Skin of body (tissue), 2 donors: Measurements from ENCODE around the gene NPR3. TPM values are rescaled to one million over a fixed set of nuclear protein-coding genes. Genes with fewer than 3 reads are reported as not detected.
A peak's percentile ranks its signal among the peaks of the same experiment; 100 is the strongest.

Experiments used
- DNase-seq: peaks from one replicate; lab custom pipeline; 2025; lab: John Stamatoyannopoulos, UW
- total RNA-seq: library from RNA; depleted of rRNA; stranded (reverse); fragments of >200 nt; gene quantifications from one replicate; pipeline ENCODE4 v1.2.3, GENCODE V29; 2014

NPR3 gene, protein sequence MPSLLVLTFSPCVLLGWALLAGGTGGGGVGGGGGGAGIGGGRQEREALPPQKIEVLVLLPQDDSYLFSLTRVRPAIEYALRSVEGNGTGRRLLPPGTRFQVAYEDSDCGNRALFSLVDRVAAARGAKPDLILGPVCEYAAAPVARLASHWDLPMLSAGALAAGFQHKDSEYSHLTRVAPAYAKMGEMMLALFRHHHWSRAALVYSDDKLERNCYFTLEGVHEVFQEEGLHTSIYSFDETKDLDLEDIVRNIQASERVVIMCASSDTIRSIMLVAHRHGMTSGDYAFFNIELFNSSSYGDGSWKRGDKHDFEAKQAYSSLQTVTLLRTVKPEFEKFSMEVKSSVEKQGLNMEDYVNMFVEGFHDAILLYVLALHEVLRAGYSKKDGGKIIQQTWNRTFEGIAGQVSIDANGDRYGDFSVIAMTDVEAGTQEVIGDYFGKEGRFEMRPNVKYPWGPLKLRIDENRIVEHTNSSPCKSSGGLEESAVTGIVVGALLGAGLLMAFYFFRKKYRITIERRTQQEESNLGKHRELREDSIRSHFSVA
- total RNA-seq = 33.7 TPM

DNA sequence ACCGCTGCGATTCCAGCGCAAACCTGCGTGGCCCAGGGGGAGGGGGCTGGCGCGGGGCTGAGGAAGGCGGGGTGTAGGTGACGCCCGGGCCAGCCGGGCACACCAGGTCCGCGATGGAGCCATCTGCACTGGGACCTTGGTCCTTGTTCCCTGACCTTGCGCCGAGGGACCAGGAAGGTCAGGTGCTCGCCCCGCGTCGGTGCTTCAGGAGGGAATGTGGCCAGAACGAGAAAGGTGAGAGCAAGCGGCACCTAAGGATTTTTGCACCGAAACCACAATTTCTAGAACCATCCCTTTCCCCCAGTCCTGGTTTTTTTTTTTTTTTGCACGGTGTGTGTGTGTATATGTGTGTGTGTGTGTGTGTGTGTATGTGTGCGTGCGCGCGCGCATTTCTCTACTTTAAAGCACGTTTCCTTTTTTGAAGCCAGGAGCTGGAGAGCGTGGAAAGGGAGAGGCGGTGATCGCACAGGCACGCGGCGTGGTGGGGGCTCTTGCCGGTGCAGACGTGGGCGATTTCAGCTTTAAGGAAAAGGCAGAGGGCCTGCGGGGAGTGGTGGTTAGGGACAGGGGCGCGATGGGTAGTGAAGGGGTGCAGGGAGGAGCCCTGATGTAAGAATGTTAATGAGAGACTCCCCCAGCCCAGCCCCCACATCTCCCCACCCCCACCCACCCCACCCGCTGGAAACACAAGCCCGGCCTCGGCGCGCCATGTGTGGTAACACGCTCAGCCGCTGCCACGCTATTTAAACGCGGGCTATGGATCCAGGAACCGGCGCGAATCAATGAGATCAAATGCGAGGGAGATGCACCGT lies at the start of gene NPR3:
Gene NPR3 (plus strand): TSS at position 772 of the 812 bp plus-strand sequence. CDS start 456 bp downstream, outside the sequence.
- no peak for DNase-seq

DNA sequence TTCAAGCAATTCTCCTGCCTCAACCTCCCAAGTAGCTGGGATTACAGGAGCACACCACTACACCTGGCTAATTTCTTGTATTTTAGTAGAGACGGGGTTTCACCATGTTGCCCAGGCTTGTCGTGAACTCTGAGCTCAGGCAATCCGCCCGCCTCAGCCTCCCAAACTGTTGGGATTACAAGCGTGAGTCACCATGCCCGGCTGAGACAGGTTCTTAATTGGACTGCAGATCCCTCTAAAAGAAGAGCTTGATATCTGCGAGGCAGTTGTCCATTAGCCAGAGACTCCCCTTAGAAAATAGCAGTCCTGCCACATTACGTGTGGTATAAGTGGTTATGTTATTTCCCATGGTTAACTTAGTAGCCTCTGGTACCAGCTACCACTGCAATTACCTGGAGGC lies 46.6 kb upstream of the NPR3 start:
- DNase-seq = no peak

DNA sequence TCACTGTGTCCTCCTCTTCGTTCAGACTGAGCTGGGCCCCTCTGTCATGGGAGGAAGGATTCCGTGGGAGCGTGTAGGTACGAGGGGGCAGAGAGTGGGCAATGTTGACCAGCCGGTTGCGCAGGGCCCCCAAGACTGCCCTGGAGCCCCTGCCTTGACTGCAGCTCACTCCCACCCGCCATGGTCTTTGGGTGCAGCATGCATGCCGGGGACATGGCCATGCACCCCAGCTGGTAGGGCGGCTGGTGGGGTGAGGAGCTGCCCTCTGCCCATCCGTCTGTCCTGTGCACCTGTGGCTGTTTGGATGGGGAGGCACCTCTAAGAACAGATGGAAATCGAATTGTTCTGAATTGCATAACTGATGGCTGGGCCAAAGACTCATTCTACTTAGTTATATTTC lies 42.6 kb upstream of the NPR3 start:
- no peak for DNase-seq

DNA sequence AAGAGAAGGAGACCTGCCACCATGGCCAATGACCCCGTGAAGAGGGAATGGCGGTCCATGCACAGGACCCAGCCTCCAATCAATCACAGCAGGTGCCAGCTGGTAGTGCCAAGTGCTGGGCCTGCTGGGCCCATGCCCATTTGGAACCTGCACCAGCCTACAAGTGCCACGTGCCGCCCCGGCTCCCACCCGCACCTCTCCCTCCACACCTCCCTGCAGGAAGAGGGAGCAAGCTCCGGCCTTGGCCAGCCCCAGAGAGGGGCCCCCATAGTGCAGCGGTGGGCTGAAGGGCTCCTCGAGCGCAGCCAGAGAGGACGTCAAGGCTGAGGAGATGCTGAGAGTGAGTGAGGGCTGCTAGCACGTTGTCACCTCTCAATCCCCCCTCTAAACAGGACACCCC lies 37.8 kb upstream of the NPR3 start:
- no peak for DNase-seq

DNA sequence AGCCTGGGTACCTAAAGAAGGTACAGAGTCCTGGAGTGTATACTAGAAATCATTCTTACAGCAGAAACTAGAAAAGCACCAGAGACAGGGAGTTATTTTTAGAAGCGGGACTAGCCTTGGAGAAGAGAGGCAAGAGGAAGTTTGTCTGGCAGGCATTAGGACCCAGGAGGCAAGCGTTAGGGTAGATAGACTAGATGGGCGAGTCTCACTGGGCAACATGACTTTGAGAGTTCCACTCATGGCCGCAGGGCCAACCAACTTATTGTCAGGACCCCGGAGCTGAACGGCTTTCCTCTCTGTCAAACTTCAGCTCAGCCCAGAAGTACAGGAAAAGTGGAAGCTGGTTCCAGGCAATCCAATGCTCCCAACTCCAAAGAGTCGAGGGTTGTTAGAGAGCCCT lies 34.1 kb upstream of the NPR3 start:
- no peak for DNase-seq

DNA sequence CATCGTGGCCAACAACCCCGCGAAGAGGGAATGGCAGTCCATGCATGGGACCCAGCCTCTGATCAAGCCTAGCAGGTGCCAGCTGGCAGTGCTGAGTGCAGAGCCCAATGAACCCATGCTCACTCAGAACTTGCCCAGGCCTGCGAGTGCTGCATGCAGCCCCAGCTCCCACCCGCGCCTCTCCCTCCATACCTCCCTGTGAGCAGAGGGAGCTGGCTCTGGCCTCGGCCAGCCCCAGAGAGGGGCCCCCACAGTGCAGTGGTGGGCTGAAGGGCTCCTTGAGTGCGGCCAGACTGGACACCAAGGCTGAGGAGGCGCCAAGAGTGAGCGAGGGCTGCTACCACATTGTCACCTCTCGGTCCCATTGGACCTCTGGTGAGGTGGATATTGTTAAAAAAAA lies 32.6 kb upstream of the NPR3 start:
- DNase-seq = no peak

DNA sequence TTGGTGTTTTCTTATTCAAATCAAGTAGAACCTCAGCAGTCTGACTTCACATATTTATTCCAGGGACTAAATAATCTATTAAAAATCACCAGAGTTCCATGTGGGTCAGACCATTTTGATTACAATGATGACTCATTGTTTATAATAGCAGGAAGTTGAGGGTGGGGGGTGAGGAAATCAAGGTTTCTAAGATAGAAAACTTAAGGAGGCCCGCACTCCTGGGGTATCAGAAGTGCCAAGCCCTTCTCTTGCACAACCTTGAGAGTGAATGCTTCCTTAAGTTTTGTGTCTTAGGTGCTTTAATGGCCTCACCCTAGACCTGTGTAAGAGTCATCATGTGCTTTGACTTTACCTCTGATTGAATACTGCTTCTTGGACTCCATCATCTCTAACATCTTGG lies 31.9 kb upstream of the NPR3 start:
- no peak for DNase-seq

DNA sequence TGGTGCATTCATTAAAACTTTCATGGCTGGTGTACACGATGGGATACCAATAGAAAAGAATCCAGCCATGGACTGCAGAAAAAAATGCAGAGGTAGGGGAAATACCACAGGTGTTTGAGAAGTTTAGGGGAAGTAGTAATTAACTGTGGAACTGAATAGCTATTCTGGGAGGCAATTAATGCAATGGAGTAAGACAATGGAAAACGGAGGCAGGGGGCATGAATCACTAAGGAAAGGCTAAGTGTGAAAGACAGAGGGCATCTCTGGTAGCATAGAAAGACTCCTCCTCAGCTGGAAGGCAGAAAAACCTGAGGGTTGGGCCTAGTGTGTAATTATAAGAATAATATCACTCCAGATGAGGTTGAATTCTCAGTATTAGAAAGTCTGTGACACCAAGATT lies 30.9 kb upstream of the NPR3 start:
- no peak for DNase-seq

DNA sequence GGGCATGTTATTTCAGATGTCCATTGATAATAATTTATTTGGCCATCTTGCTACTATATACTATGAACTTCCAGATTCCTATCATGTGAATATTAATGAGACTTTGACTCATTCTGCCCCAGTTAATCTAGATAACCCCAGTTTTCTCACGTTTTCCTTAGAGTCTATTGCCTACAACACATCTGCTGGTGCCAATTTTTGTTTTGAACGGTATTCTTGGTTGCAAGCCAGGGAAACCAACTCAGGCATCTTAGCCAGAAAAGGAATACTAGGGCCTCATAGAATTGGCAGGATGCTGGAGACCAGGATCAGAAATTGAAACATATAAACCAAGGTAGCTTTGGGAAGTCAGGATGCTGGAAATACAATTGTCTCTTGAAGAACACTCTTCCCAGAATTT lies 28.0 kb upstream of the NPR3 start:
- DNase-seq = no peak

DNA sequence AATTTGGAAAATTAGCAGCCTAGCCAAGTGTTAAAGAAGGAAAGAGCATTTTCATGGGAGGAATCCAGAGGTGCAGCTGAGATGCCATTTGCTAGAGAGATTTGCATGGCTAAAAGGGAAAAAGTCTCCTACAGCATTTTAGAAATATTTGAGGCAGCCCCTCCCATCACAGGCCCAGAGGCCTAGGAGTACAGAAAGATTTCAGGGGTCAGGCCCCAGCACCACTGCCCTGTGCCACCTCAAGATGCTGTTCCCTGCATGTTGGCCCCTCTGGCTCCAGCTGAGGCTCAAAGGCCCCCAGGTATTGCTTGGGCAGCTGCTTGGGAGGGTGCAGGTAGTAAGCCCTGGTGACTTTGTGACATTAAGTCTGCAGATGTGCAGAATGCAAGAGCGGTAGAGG lies 26.9 kb upstream of the NPR3 start:
- DNase-seq = no peak

DNA sequence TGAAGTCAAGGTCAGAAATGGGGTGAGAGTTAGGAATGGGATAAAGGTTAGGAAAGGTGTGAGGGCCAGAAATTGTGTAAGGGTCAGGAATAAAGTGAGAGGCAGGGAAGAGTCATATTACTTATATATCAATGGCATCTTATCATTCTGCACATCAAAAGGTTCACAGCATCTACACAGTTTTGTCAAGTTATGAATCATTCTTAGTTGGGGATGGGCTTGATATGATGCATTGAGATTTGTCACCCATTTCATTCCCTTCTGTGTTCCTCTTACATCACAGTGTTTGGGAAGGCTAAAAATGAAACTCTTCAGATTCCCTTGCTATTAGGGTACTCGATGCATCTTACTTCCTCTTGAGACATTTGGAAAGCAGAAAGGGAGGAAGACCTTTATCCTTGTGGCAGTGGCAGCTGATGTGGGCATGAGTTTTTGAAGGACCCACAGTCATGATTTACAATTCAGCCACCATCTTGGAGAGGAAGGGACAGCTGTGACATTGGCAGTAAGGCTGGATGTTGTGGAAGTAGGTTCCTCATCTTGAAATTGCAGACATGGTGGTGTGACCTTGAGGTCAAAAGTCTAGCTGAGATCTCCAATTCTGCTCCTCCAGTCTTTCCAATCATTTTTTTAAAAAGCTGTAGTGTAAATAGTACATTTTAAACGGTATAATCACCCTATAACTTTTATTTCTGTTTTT lies 24.2 kb upstream of the NPR3 start:
- DNase-seq = no peak

DNA sequence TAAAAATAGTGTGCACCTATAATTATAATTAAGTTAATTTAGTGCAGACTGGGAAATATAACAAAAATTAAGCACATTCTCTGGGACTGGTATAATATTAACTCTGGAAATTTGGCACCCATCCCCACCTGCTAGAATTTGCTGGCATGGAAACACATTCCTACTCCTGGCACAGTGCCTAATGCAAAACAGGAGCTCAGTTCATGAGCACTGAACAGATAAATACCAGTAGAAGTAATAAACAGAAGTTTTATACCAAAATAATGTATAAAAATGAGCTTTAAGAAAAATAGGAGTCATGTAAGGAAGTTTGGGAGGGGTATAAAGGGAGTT lies 23.7 kb upstream of the NPR3 start:
- peak; percentile 7 for DNase-seq

DNA sequence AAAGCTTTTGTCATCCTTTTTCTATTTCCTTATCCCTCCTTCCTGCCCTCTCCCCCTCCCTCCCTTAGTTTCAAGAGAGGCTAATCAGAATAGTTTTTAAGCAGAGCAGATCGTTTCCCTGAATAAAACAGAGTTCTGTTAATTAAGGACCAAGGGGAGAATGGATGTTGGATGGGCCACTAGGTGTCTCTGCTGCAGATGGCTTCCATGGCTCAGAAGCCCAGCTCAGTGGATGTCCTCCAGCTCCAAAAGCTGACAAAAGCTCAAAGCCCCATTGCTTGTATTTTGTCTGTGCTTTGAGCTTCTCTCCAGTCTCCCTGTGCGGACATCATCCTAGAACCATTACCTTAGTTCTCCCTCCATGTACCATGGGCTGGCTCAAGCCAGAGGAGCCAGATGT lies 21.0 kb upstream of the NPR3 start:
- DNase-seq = no peak

DNA sequence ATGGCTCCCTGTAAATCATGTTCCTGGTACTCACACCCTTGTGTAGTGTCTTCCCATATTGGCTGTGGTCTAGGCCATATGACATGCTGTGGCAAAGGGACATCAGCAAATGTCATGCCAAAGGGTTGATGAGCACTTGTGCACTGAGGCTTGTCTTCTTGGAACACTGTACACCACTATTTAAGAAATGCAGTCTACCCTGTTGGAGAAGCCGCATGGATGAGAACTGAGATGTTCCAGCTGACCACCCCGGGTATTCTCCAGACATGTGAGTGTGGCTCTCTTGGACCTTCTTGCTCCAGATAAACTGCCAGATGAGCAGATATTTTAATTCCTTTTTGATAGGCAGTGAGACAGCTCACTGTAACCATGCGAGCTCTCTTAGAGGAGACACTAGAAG lies 20.5 kb upstream of the NPR3 start:
- DNase-seq = no peak

DNA sequence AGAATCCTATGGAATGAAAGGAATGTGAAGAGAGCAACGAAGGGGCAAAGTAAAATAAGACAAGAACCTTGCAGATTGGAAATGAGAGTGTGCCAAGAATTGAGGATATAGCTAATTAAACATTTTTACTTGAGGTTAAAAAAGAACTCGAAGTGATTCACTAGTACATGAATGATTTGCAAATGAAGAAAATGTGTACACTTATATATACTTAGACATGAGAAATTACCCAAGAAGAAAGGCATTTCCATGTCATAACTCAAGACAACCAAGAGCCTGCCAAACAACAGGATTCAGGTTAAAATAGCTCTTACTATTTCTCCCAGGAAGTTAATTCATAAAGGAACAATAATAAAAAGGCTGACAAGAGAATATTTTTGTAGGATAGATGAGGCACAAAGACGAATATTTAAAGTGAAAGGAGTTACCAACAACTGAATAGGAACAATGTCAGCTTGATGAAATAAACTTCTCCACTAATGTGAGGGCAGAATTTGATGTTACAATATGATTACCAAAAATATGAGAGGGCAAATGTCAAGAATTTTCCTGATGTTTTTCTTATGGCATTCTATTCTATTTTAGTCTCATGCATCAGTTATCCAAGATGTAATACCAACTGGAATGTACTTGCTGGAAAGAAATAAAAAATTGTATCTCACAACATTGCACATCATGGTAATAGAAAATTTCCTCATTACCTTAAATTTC lies 18.9 kb upstream of the NPR3 start:
- no peak for DNase-seq

DNA sequence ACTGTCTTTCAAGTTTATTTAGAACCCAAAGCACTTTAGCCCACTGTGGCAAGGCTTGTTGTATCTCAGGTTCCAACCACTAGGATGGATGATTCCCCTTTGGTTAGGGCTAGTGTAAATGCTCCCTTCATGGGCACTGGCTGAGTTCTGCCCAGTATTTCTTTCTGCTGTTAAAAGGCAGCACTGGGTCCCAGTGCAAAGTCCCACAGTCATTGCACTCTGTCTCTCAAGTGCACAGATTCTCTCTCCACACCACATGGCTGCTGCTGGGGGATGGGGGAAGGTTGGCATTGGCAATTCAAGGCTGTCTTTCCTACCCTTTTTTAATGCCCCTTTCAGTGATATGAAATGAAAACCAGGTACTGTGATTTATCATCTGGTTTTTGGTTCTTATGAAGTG lies 7.2 kb upstream of the NPR3 start:
- no peak for DNase-seq

DNA sequence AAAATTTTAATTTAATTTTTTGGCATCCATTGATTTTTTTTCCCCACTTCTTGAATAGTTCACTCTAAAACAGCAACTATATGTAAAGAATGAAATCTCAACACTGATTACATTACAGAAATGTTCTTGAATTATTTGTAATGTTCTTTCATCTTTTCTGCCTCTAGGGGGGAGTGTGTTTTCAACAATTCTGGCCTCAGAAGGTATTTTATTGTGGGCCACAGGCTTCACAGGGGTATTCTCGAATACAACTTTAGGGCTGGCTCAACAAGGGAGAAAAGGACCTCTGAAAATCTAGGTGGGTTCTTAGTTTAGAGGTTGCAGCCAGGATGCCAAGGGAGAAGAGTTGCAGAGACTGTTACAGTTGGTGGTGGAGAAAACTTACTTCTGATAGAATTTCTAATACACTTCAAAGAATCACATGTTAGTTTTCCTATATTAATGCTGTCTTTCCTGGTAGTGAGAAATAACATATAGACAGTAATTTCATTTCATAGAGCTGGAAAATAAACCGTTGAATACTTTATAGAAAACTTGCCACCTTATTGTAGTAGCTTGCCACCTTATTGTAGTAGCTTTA lies 3.6 kb upstream of the NPR3 start:
- DNase-seq = no peak

DNA sequence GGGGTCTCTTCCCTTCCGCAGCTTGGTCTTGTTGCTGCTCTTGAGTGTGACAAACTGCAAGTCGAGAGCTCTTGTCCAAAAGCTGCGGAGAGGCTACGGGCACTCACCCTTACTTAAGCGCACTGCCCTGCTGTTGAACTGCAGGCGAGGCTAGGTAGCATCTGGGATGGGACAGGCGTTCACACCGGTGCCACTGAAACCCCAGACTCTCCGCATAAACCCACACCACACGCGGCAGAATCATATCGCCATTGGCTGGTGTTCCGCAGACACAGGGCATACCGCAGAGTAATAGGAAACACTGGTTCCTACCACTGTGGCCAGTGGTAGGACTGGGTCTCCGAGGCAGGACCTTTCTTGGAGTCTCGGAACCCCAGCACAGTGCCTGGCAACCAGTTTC lies 2.2 kb upstream of the NPR3 start:
- DNase-seq = no peak

DNA sequence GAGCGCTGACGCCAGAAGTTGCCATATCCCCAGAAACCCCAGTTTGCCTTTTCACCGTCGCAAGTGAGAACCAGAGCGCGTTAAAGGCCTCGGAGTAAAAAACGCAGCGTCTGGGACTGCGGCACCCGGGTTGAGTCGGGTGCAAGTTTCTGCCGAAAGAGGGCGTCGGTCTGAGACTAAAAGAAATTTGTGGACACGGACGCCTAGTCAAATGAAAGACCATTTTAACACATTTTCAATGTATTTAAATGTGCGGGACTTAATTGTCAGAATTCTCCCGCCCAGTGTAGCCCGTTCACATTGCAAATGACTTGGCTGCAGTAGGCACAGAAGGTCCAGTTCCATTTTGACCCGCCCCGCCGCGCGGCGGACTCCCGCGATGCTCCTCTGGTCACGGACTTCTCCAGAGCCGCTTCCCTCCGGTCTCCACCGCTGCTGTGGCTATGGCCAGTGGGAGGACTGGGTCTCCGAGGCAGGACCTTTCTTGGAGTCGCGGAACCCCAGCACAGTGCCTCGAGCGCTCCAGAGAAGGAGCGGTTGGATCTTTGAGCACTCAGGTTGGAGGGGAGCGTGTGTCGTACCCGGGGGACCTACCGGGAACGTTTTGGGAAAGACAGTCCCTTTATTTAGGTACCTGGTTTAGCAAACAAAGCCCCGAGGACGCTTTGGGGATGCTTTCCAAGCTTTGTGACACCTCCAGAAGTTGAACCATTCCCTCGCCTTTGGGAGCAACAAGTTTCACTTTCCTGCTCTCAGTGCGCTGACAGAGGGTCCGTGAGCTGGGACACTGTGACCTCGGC lies 1.2 kb upstream of the NPR3 start:
- DNase-seq = peak; percentile 70

DNA sequence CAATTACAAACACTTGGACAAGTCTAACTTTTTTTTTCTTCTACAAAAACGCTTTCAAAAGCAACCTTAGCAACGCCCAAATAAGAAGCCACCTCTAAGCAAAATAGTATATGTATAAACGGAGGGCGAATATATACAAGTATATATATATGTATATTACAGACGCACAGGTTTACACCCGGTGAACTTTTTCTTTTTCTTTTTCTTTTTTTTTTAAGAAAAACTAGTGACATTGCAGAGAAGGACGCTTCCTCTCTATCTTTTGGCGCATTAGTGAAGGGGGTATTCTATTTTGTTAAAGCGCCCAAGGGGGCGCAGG lies 200 bp downstream of the NPR3 start:
- no peak for DNase-seq
